ENCODE data around the gene WDR93. TPM values are rescaled to one million over a fixed set of nuclear protein-coding genes. Genes with fewer than 3 reads are reported as not detected.

WDR93 gene
- total RNA-seq, 1 donor from 2014 or later, result not detected

DNA sequence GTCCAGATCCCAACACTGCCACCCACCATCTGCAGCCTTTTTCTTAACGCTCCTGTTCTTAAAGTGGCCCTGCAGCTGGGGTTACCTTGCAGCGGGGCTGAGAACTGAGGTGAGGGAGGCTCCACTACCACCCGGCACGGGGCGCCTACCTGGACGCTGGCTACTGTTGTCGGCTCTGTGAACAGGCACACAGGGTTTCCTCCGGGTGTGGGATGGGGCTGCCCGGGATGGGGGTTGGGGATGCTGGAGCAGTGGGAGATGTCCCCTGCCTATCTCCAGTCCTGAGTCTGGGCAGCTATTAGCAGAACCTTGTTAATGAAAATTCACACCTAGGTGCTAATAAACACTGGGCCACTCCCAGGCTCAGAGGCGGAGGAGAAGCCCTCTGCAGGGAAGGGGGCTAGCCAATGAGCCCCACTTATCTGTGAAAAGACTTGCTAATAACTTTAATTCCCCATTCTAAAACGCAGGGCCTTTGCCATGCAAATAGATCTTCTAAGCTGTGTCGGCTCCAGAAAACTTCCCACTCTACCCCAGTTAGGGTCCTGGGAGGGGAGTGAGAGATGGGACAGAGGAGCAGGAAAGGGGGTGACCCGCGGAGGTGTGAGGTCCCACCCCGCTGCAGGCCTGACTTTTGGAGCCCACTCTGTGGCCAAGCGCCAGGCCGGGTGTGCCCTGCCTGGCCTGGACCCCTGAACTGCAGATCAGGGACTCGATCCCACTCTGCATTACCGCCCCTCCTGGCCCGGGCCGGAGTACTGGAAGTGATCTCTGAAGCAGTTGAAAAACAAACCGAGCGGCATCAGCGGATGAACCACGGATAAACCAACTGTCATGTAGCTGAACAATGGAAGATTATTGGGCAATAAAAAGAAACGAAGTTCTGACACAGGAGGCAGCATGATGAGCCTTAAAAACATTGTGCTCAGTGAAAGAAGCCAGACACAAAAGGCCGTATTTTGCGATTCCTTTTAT lies 57.4 kb downstream of the WDR93 start:
- intact Hi-C loops (cut with micrococcal nuclease), result no loop called here

DNA sequence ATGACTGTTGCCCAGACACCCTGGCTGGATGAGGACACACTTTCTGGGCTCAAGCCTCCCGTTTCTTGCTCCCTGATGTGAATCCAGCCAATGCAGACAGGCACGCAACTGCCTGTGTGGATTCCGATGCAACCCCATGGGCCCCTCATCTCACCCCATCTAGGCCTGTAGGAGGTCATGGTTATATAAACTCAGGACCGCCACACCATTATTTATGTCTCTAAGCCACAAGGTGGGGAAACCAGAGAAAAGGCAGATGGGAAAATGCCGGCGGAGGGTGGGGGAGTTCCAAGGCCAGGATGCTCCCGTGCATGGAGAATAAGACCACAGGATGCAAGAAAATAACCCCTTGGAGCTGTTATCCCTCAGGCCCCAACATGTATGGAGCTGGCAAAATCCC lies 58.4 kb downstream of the WDR93 start:
- intact Hi-C loops (cut with micrococcal nuclease), result no loop called here

DNA sequence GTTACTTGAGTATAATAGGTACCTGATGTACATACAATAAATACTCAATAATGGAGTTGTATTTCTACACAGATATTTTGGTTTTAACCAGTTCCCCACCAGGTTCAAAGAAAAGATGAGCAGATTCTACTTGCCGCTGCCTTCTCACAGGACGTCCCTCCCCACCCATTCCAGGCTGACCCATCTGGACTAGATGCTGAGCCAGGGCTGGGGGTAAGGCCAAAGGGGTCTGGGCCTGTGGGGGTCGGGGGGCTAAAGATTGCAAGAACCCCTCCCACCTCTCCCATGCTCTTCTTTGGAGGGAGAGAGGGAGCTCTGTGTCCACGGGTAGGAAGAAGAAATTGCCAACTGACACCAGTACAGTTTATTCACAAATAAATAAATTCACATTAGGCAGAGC lies 58.9 kb downstream of the WDR93 start:
- intact Hi-C loops (cut with micrococcal nuclease), result no loop called here

DNA sequence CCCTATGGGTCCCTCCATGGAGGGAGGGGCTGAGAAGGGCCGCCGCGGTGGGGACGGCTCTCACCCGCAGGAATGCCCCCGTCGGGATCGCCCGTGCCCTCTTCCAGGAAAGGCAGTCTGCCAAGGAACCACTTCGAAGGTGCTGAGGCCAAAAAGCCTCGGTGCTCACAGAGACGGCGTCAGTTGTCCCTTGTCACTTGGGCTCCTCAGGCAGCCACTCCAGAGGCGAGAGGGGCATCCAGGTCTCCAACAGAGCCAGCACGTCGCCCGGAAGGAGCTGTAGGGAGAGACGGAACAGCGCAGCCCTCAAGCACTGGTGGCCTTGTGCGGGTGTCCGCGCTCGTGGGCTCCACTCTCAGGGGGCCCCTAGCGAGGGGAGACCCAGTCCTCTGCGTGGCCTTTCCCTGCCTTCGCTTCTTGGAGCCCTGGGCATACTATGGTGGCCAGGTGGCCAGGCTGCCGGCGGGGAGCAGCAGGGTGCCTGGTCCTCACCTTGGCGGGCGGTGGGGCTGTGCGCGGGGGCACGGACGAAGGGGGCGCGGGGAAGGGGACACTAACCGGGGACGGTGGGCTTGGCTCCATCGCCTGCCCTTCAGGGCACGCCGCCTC lies 59.4 kb downstream of the WDR93 start:
- intact Hi-C loops (cut with micrococcal nuclease), result loop anchor here (1.0 to 10.0 kb wide), 4 partner anchors 144 to 415 kb away; partner anchors contain the start of genes IDH2, POLG and TICRR

DNA sequence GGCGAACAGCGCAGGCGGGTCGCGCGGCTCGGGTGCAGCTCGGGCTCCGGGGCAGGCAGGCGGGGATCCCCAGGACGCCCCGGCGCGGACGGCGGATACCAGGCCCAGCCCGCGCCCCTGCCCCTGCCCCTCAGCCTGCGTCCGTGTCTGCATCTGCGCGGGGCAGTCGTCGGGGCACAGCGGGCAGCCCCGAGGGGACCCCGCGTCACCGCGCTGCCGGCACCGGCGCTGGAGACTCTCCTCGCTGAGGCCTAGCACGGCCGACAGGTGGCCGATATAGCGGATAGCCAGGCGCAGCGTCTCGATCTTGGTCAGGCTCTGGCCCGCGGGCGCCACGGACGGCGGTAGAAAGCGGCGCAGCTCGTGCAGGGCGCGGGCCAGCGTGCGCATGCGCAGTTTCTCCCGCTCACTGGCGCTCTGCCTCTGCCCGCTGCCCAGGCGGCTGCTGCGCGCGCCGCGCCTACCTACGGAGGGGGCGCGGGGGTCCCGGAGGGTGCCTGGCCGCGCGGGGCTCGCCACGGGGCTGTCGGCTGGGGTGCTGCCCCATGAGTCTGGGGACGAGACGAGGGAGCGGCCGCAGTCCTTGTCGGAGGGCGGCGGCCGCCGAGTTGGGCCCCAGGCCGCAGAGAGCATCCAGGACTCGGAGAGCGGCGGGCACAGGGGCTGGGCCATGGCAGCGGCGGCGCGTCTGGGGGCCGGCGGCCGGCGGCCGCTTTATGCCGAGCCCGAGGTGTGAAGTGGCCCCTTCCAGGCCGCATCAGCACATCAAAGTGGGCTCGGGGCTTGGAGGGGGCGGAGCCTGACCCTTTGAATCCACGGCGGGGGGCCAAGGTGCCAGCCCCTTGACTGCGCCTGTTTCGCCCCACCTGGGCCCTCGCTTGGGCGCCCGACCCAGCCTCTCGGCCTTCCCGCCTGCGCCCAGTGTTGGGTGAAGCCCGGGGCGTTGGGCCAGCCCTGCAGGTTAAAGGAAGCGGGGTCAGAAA lies 60.2 kb downstream of the WDR93 start, which contains the start of gene MESP1:
Gene MESP1 (minus strand): TSS at position 690 of the 983 bp plus-strand sequence. CDS start 18 bp downstream, at position 672.
- intact Hi-C loops (cut with micrococcal nuclease), result loop anchor here (1.0 to 10.0 kb wide), 4 partner anchors 143 to 416 kb away; partner anchors contain the start of genes IDH2, POLG and TICRR

DNA sequence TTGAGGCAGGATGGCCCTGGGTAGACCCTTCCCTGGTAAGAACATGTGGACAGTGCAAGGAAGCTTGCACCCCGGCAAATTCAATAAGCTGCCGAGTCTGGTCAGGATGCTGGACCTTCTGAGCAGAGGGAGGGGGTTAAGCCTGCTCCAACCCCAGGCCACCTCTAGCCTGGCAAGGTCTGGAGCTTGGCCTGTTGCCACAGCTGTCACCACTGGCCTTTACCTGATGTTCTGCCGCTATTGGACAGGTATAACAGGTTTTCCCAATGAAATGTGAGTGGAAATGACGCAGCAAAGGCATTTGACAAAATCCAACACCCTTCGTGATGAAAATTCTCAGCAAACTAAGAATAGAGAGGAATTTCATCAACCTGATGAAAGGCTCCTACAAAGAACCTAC lies 61.1 kb downstream of the WDR93 start:
- intact Hi-C loops (cut with micrococcal nuclease), result loop anchor here (2.0 to 10.0 kb wide), 2 partner anchors 177 to 417 kb away; partner anchors contain the start of genes POLG and TICRR

DNA sequence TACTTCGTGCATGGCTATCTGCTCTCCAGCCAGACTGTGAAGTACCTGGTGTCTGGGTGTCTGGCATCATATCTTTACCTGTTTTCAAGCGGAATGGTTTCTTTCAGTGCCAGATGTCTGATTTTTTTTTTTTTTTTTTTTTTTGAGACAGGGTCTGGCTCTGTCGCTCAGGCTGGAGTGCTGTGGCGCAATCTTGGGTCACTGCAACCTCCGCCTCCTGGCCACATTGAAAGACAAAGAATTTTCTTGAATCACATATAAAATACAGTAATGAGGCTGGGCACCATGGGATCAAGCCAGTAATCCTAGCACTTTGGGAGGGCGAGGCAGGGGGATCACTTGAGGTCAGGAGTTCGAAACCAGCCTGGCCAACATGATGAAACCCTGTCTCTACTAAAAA lies 63.2 kb downstream of the WDR93 start:
- intact Hi-C loops (cut with micrococcal nuclease), result loop anchor here (10.0 kb wide), 1 partner anchor 419 kb away; the partner anchor contains the start of gene POLG

DNA sequence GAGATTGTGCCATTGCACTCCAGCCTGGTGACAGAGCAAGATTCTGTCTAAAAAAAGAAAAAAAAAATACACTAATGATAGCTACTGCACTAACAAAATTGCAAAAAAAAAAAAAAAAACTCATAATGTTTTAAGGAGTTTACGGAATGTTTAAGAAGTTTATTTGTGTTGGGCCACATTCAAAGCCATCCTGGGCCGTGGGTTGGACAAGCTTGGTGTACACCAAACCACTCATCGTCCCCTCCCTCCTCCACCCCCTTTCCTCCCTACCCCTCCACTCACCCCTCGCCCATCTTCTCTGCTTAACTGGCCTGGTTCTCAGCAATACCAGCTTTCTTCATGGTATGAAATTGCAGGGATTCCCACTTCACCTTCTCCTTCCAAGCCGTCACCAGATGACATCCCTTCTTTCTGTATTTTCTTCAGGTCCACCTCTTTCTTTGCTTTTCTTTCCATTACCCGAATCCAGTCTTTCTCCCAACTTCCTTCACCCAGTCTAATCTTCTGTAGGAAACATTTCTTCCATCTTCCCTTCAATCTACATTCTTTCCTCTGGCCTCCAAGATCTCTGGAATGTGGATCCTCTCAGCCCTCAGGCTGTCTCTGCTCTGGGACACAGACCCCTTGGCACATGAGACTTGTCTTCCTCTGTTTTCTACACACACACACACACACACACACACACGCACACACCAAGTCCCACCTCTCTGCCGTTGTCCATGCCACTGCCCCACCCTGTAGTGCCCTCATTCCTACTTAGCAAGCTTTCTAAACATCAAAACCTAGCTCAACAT lies 63.9 kb downstream of the WDR93 start:
- intact Hi-C loops (cut with micrococcal nuclease), result loop anchor here (10.0 kb wide), 1 partner anchor 420 kb away; the partner anchor contains the start of gene POLG

DNA sequence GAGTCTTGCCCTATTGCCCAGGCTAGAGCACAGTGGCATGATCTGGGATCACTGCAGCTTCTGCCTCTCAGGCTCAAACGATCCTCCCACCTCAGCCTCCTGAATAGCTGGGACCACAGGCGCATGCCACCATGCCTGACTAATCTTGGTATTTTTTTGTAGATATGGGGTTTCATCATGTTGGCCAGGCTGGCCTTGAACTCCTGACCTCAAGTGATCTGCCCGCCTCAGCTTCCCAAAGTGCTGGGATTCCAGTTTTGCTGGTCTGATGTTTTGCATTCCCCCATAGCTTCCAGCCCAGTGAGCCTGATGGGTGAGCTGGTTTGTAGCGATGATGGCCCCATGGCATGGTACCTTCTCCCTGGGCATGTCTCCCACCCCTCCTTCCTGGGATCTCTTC lies 65.1 kb downstream of the WDR93 start:
- intact Hi-C loops (cut with micrococcal nuclease), result loop anchor here (10.0 kb wide), 1 partner anchor 421 kb away; the partner anchor contains the start of gene POLG

DNA sequence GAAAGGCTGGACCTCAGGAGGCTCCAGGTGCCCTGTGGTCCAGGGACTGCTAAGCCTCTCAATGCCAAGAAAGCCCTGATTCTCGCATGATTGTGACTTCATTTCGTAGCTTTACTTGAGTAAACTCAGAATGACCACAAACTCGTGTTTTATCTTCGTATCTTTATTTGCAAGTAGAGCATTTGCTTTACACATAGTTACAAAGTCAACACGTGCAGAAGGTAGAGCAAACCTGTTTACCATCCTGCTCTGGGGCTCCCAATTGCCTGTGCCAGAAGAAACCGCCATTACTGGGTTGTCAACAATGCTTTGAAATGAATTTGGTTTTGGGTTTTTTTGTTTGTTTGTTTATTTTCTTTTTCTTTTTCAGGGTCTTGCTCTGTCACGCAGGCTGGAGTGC lies 66.3 kb downstream of the WDR93 start:
- intact Hi-C loops (cut with micrococcal nuclease), result loop anchor here (10.0 kb wide), 1 partner anchor 422 kb away; the partner anchor contains the start of gene POLG

DNA sequence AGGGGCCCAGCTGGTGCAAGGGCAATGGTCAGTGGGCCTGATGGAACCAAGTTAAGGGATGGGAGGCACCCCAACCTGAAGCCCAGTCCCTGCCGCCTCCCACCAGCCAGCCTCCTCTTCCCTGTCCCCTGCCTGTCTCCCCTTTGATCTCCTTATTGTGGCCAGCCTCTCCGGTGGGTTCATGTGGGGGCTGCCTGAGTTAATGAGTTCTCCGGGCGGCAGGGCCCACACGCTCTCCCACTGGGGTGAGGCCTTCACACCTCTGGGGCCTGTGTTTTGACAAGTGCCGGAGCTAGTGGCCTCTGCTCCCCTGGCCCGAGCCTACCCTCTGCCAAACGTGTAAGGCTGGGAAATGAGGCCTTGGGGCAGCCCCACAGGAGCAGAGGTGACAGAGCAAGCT lies 67.7 kb downstream of the WDR93 start:
- intact Hi-C loops (cut with micrococcal nuclease), result loop anchor here (10.0 kb wide), 1 partner anchor 423 kb away; the partner anchor contains the start of gene POLG

DNA sequence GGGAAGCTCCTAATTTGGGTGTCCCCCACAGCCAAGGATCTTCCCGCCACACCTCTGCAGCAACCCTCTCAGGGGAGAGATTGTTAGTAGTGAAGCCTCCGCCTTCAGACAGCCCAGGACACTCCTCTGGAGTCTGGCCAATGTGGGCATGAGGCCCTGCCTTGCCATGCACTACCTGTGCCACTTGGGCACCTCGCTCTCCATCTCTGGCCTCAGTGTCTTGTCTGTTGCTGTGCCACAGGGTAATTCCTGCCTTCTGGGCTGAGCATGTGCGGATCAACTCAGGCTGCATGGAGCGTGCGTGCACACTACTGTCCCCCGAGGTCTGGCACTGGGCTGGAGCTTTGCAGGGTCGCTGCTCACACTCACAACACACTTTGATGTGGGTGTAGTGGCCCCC lies 68.4 kb downstream of the WDR93 start:
- intact Hi-C loops (cut with micrococcal nuclease), result loop anchor here (10.0 kb wide), 1 partner anchor 424 kb away; the partner anchor contains the start of gene POLG

DNA sequence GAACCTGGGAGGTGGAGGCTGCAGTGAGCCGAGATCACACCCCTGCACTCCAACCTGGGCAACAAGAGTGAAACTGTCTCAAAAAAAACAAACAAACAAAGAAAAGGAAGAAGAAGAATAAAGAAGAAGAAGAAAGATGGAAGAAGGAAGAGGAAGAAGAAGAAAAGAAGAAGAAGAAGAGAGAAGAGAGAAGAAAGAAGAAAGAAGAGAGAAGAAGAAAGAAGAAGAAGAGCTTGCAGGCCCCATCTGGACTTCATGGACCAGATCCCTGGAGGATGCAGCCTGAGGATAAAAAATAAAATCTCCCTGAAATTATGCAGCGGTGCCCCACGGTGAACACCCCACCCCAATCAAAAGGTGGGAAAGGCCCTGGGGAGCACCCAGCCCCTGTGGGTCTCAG lies 69.2 kb downstream of the WDR93 start:
- intact Hi-C loops (cut with micrococcal nuclease), result loop anchor here (1.0 to 10.0 kb wide), 4 partner anchors 115 to 425 kb away; partner anchors contain the start of gene POLG

DNA sequence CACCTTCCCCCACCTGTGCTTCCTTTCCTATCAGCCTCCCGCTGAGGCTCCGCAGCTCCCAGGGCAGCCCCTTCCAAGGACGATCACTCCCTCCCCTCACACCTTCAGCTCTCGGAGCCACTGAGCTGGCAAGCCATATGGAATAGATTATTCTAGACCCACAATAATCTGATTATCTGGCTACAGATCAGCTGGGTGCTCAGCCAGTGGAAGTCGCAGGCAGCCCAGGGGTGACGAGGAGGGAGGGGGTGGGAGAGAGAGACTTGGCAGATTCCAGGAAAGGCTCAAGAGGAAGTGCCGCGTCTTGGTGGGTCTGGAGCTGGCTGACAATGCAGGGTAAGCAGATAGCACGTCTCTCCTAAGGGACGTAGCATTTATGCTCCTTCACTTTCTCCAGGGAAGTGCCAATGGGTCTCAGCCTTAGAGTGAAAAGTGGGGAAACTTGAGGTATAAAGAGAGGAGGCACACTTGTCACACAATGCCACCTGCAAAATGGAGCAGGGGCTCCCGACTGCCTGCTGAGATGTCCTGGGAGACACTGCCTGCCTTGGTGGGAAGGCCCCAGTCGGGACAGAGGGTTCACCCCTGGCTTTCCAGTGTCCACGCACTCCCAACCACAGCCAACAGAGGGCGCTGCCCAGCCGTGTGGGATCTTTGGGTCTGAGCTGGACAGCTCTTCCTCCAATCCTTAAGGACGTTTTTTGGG lies 69.8 kb downstream of the WDR93 start:
- intact Hi-C loops (cut with micrococcal nuclease), result loop anchor here (1.0 to 2.0 kb wide), 3 partner anchors 115 to 326 kb away; no protein-coding TSS in a partner anchor

DNA sequence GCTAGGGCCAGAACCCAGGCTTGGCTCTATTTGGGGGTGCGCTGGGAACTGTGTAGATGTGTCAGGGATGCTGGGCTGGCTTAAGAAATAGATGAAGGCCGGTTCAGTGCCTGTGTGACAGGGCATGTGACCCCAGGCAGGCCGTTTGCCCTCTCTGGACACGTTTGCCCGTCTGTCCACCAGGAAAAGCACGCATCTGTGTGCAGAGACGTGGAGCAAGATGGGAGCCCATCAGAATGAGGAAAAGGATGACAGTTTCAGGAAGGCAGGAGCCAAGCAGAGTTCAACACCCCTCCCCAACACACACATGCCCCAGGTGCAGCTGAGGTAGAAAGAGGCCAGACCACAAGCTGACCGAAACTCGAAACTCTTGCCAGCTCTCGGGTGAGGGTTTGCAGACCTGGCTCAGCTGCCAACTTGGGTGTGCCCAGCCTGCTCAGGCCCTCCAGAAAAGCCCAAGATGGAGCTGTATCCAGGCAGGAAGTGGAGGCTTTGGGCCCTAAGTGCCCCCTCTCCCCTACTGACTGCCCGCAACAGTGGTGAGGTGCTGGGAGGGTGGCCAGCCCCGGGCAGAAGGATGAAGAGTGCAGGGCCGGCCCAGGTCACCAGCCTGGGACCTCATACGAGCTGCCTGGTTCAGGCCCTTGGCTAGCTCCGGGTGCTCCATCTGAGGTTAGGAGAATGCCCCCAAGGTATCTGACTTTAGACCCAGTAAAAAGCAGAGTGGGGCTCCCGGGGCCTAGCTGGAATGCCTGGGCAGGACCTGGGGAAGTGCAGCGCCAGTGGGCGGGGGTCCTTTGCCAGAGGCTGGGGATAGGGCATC lies 70.6 kb downstream of the WDR93 start:
- intact Hi-C loops (cut with micrococcal nuclease), result loop anchor here (2.0 kb wide), 2 partner anchors 310 to 326 kb away; no protein-coding TSS in a partner anchor

DNA sequence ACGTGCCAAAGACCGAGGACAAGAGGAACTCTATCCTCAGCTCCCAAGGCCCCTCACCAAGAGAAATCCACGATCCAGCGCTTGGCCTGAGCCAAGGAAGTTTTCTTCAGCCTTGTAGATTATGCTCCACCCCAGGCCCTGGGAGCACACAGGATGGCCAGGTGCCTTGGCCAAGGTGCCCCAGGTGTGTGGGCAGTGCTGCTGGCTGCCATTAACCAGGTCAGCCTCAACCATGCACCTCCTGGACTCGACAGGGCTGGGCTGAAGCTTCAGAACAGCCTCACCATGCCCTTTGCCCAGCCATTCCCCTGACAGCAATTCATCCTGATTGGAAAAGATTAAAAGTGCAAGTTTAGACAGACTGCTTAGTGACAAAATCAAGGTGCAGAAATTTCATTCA lies 71.3 kb downstream of the WDR93 start:
- intact Hi-C loops (cut with micrococcal nuclease), result loop anchor here (2.0 kb wide), 2 partner anchors 309 to 325 kb away; no protein-coding TSS in a partner anchor

DNA sequence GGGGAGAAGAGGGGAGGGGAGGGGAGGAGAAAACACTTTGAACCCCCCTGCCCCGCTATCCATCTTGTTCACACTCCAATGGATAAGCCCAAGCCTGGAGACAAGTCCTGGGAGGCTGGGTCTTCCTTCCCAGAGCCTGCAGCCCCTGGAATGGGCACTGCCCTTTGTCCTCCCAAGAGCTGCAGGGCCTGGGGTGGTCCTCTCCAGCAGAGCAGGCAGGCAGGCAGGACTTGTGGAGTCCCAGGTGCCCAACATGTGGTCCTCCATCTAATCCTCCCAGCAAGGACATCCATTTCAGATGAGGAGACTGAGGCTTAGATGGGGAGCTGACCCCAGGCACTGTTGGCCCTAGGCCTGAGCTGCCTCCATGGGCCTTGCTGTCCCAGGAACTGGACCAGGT lies 75.1 kb downstream of the WDR93 start:
- intact Hi-C loops (cut with micrococcal nuclease), result no loop called here

All from T-helper 1 cell treated with Interleukin-12 subunit alpha and Interleukin-12 subunit beta and Interleukin-4 antibody, amounts not matched to agents 30 ng/mL and 1 ng/mL, for 36 hours (primary cell).